Mesenchymal stem cell (in vitro differentiated cells and primary cell): ENCODE results near the gene CLEC16A.
"Not testable (repeated sequence)": the region's sequence is repeated elsewhere in the genome, so short reads cannot be mapped to it uniquely, and the experiment has no call there.

Source experiments
- DNase-seq: peaks from one replicate; pipeline ENCODE4 v3.0.0-alpha.2; 2013
- H2AFZ ChIP-seq: one replicate; pipeline ENCODE4 v1.6.1; 2013; ENCODE audit warnings: low read depth, mild to moderate bottlenecking, control low read depth, inconsistent platforms, low read length, moderate library complexity
- H2AK5ac ChIP-seq: 2 replicates; pipeline ENCODE4 v1.6.1; 2013; ENCODE audit warnings: low read length, moderate library complexity, mild to moderate bottlenecking, inconsistent platforms; ENCODE audit not compliant: severe bottlenecking
- H2BK120ac ChIP-seq: one replicate; pipeline ENCODE4 v1.6.1; 2013; ENCODE audit warnings: low read depth, mild to moderate bottlenecking, inconsistent platforms, low read length, moderate library complexity
- H2BK12ac ChIP-seq, 2 experiments: one replicate each; pipeline ENCODE4 v1.6.1; 2013; ENCODE audit warnings: inconsistent platforms in 2 of 2, low read length in 2 of 2, mild to moderate bottlenecking in 2 of 2, moderate library complexity in 2 of 2, control low read depth in 1 of 2
- H2BK15ac ChIP-seq: one replicate; pipeline ENCODE4 v1.6.1; 2013; ENCODE audit warnings: mild to moderate bottlenecking, low read depth, inconsistent platforms; ENCODE audit not compliant: poor library complexity, severe bottlenecking
- H2BK5ac ChIP-seq: 2 replicates; pipeline ENCODE4 v1.6.1; 2013; ENCODE audit warnings: low read depth, mild to moderate bottlenecking, low read length, control low read depth, inconsistent platforms; ENCODE audit not compliant: poor library complexity, severe bottlenecking
- H3K14ac ChIP-seq, 2 experiments: one replicate each; pipeline ENCODE4 v1.6.1; 2013; ENCODE audit warnings: inconsistent platforms in 2 of 2, low read length in 2 of 2, control low read depth in 1 of 2, mild to moderate bottlenecking in 1 of 2, moderate library complexity in 1 of 2
- H3K18ac ChIP-seq, 2 experiments: one replicate each; pipeline ENCODE4 v1.6.1; 2013; ENCODE audit warnings: inconsistent platforms in 2 of 2, low read length in 2 of 2, control low read depth in 1 of 2, low read depth in 1 of 2, mild to moderate bottlenecking in 1 of 2
- H3K23ac ChIP-seq, 2 experiments: one replicate each; pipeline ENCODE4 v1.6.1; 2013; ENCODE audit warnings: inconsistent platforms in 2 of 2, low read length in 2 of 2, mild to moderate bottlenecking in 2 of 2, moderate library complexity in 2 of 2, control low read depth in 1 of 2
- H3K27ac ChIP-seq: 2 replicates; pipeline ENCODE4 v1.5.1; 2013; ENCODE audit warnings: mild to moderate bottlenecking, moderate library complexity, low read length, control low read depth, inconsistent platforms; ENCODE audit not compliant: poor library complexity, severe bottlenecking
- H3K27me3 ChIP-seq, 2 experiments: 2 replicates each; pipeline versions ENCODE4 v1.6.1 to v1.7.0; 2013; ENCODE audit warnings: low read length in 2 of 2, mild to moderate bottlenecking in 2 of 2, moderate library complexity in 2 of 2, control low read depth in 1 of 2, inconsistent platforms in 1 of 2; ENCODE audit not compliant: control insufficient read depth in 1 of 2, insufficient read depth in 1 of 2
- H3K36me3 ChIP-seq, 2 experiments: 2 replicates each; pipeline versions ENCODE4 v1.6.1 to v1.7.0; 2013; ENCODE audit warnings: low read length in 2 of 2, control low read depth in 1 of 2, inconsistent platforms in 1 of 2, low read depth in 1 of 2, mild to moderate bottlenecking in 1 of 2; ENCODE audit not compliant: insufficient read depth in 2 of 2, control insufficient read depth in 1 of 2
- H3K4ac ChIP-seq, 2 experiments: one replicate each; pipeline ENCODE4 v1.6.1; 2013; ENCODE audit warnings: inconsistent platforms in 2 of 2, low read length in 2 of 2, mild to moderate bottlenecking in 2 of 2, moderate library complexity in 2 of 2, control low read depth in 1 of 2, low read depth in 1 of 2
- H3K4me1 ChIP-seq: 2 replicates; pipeline ENCODE4 v1.6.1; 2013; ENCODE audit warnings: low read depth, low read length, control low read depth; ENCODE audit not compliant: control insufficient read depth, insufficient read depth
- H3K4me2 ChIP-seq: 2 replicates; pipeline ENCODE4 v1.6.1; 2013; ENCODE audit warnings: low read length, mild to moderate bottlenecking, inconsistent platforms; ENCODE audit not compliant: poor library complexity, severe bottlenecking
- H3K4me3 ChIP-seq, 2 experiments: 2 replicates each; pipeline versions ENCODE4 v1.5.1 to v1.7.0; 2013; ENCODE audit warnings: low read length in 2 of 2, mild to moderate bottlenecking in 2 of 2, control low read depth in 1 of 2, low read depth in 1 of 2; ENCODE audit not compliant: insufficient read depth in 1 of 2
- H3K79me1 ChIP-seq: replicated peaks from 2 replicates; pipeline ENCODE4 v1.6.1; 2013; ENCODE audit warnings: mild to moderate bottlenecking, control low read depth, low read length, inconsistent platforms; ENCODE audit not compliant: poor library complexity, severe bottlenecking
- H3K9ac ChIP-seq: 2 replicates; pipeline ENCODE4 v1.7.0; 2013; ENCODE audit warnings: mild to moderate bottlenecking, low read length, moderate library complexity
- H3K9me3 ChIP-seq: 2 replicates; pipeline ENCODE4 v1.7.0; 2013; ENCODE audit warnings: mild to moderate bottlenecking, low read length; ENCODE audit not compliant: control insufficient read depth
- H4K8ac ChIP-seq: one replicate; pipeline ENCODE4 v1.6.1; 2013; ENCODE audit warnings: inconsistent platforms, mild to moderate bottlenecking, low read length, moderate library complexity
- H4K91ac ChIP-seq: one replicate; pipeline ENCODE4 v1.6.1; 2013; ENCODE audit warnings: mild to moderate bottlenecking, low read length, inconsistent platforms
- WGBS: methylation state at CpG from one replicate; pipeline ENCODE4 v1.1.7; 2013; ENCODE audit warnings: mixed read lengths; 5-methylcytosine and 5-hydroxymethylcytosine counted together

The CLEC16A gene

GRCh38 chr16:11101695-11102522 lies 157.5 kb downstream of the CLEC16A start:
- Histone ChIP-seq H3K79me1 (peaks cover 7% of the 10 kb centered on the region), H3K23ac (no peak overlapping the region), H3K14ac (no peak overlapping the region), H4K8ac (no peak overlapping the region), H3K9ac (peak overlapping the region; percentile 53), H3K4me3 (no peak overlapping the region), H3K18ac (peak overlapping the region in 1 of 2 experiments; percentile 88), H2BK120ac (peak overlapping the region; percentile 83), H3K4me1 (peaks cover 31% of the 10 kb centered on the region), H3K4me2 (no peak overlapping the region), H2AFZ (no peak overlapping the region), H3K4ac (peak overlapping the region; percentile 82 to 98), H2BK12ac (no peak overlapping the region), H3K36me3 (peaks cover 5 to 19% of the 10 kb centered on the region in 2 experiments), H3K9me3 (no peaks in the 10 kb centered on the region), H2BK15ac (no peak overlapping the region), H4K91ac (no peak overlapping the region), H3K27me3 (no peaks in the 10 kb centered on the region), H3K27ac (no peak overlapping the region), H2AK5ac (peak overlapping the region; percentile 0), H2BK5ac (no peak overlapping the region)
- peak; percentile 57 for DNase-seq
- 78% methylated on average over 4 of the region's 9 CpGs for WGBS

GRCh38 chr16:11102523-11102898 lies 158.1 kb downstream of the CLEC16A start:
- H3K14ac ChIP-seq = peak overlapping the region in 1 of 2 experiments; percentile 12
- no peaks in the 10 kb centered on the region for H3K9me3 ChIP-seq
- H3K36me3 ChIP-seq = peaks cover 5 to 19% of the 10 kb centered on the region in 2 experiments
- H4K91ac ChIP-seq = peak overlapping the region; percentile 97
- peaks cover 33% of the 10 kb centered on the region for H3K4me1 ChIP-seq
- peak overlapping the region; percentile 58 for H4K8ac ChIP-seq
- H3K9ac ChIP-seq = peak overlapping the region; percentile 53
- H2BK5ac ChIP-seq = no peak overlapping the region
- peak overlapping the region; percentile 90 for H2BK120ac ChIP-seq
- H2AFZ ChIP-seq = no peak overlapping the region
- DNase-seq = no peak
- no peaks in the 10 kb centered on the region for H3K27me3 ChIP-seq
- H3K4me3 ChIP-seq = no peak overlapping the region
- no peak overlapping the region for H3K27ac ChIP-seq
- peak overlapping the region; percentile 75 to 82 for H3K4ac ChIP-seq
- H3K4me2 ChIP-seq = no peak overlapping the region
- H2BK15ac ChIP-seq = peak overlapping the region; percentile 26
- H2BK12ac ChIP-seq = peak overlapping the region; percentile 80 to 84
- WGBS = 80% methylated on average over 3 of the region's 3 CpGs
- H3K79me1 ChIP-seq = peaks cover 7% of the 10 kb centered on the region
- H2AK5ac ChIP-seq = peak overlapping the region; percentile 5
- peak overlapping the region; percentile 67 to 88 for H3K18ac ChIP-seq
- no peak overlapping the region for H3K23ac ChIP-seq

- H3K79me1 ChIP-seq, H2BK120ac ChIP-seq, H3K27me3 ChIP-seq, H3K4me3 ChIP-seq, H3K4me2 ChIP-seq, H3K9ac ChIP-seq, H3K9me3 ChIP-seq, H2BK5ac ChIP-seq, H2AFZ ChIP-seq, H2AK5ac ChIP-seq, H4K8ac ChIP-seq, DNase-seq, H3K27ac ChIP-seq, H3K14ac ChIP-seq, H2BK15ac ChIP-seq, H3K23ac ChIP-seq: not testable (repeated sequence)
- H4K91ac ChIP-seq = peak overlapping the region; percentile 97
- peaks cover under 1 to 14% of the 10 kb centered on the region in 2 experiments for H3K36me3 ChIP-seq
- over 99% methylated on average over 5 of the region's 5 CpGs for WGBS
- peak overlapping the region; percentile 85 to 91 for H2BK12ac ChIP-seq
- H3K18ac ChIP-seq = peak overlapping the region; percentile 67 to 88
- H3K4me1 ChIP-seq = peaks cover 39% of the 10 kb centered on the region
- H3K4ac ChIP-seq = peak overlapping the region in 1 of 2 experiments; percentile 70
Observed at GRCh38 chr16:11103301-11103700, 158.9 kb downstream of the CLEC16A start.

- Histone ChIP-seq H4K91ac (peak overlapping the region; percentile 83), H3K23ac (no peak overlapping the region), H3K9me3 (no peaks in the 10 kb centered on the region), H3K4me3 (peak overlapping the region in 1 of 2 experiments; percentile 38), H2AFZ (no peak overlapping the region), H3K4me1 (peaks cover 38% of the 10 kb centered on the region), H3K14ac (peak overlapping the region in 1 of 2 experiments; percentile 39), H4K8ac (peak overlapping the region; percentile 93), H2BK120ac (peak overlapping the region; percentile 91), H2BK15ac (no peak overlapping the region), H2BK5ac (no peak overlapping the region), H3K9ac (peak overlapping the region; percentile 59), H3K27ac (no peak overlapping the region), H2AK5ac (peak overlapping the region; percentile 4), H3K18ac (peak overlapping the region; percentile 63 to 85), H3K27me3 (no peaks in the 10 kb centered on the region), H3K4ac (peak overlapping the region; percentile 36 to 52), H3K4me2 (no peak overlapping the region), H3K36me3 (peaks cover 0 to 9% of the 10 kb centered on the region in 2 experiments), H2BK12ac (peak overlapping the region; percentile 76 to 93), H3K79me1 (peaks cover 5% of the 10 kb centered on the region)
- DNase-seq = no peak
- WGBS = 32% methylated on average over 4 of the region's 4 CpGs
Observed at GRCh38 chr16:11104168-11105037, 160.0 kb downstream of the CLEC16A start.
